ENCODE measurements around the gene PIGZ. TPM values are rescaled to one million over a fixed set of nuclear protein-coding genes. Genes with fewer than 3 reads are reported as not detected.

Gene PIGZ
- total and polyA plus RNA-seq, 4 donors: 0.99 to 2.4 (median 1.6) TPM

DNA sequence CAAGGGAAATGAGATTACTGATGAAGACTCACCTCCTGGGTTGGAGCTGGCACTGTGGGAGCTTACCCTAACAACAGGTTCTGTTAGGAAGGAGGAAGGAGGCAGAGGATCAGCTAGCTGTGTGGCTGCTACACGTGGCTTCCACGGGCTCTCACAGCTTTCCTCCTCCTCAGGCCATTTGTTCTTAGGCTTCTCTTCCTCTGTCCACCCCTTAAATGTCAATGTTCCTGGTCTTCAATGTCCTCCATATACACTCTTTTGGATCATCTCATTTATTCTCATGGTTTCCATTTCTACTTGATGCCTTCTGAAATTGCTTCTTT, 5.0 kb downstream of the PIGZ start:
- no peak overlapping the region for H3K27ac ChIP-seq (ENCODE audit: low read depth in 1 of 2, low read length in 2 of 2)
- peaks cover 0 to 9% (median 6%) of the 10 kb centered on the region in 4 donors for H3K4me1 ChIP-seq (ENCODE audit: control insufficient read depth in 4 of 4, insufficient read depth in 4 of 4, low read length in 3 of 4)
- 88% methylated on average over 2 of the region's 2 CpGs for WGBS
- no peak overlapping the region for H3K9ac ChIP-seq (ENCODE audit: low read depth in 1 of 2, low read length in 2 of 2)
- no peaks in the 10 kb centered on the region for H3K9me3 ChIP-seq (ENCODE audit: control insufficient read depth in 4 of 4, low read length in 3 of 4)
- DNase-seq (ENCODE audit: low spot score): no peak
- H3K27me3 ChIP-seq (ENCODE audit: control insufficient read depth in 4 of 4, insufficient read depth in 4 of 4, low read length in 3 of 4): no peaks in the 10 kb centered on the region
- no peaks in the 10 kb centered on the region for H3K36me3 ChIP-seq (ENCODE audit: control insufficient read depth in 4 of 4, insufficient read depth in 3 of 4, low read depth in 1 of 4, low read length in 3 of 4)
- H3K4me3 ChIP-seq (ENCODE audit: low read depth in 1 of 3, low read length in 3 of 3): no peak overlapping the region
- TF ChIP-seq YY1 (IDR thresholded peaks at IDR 0.05): no peak
- TF ChIP-seq FOXA2 (IDR thresholded peaks at IDR 0.05): no peak

DNA sequence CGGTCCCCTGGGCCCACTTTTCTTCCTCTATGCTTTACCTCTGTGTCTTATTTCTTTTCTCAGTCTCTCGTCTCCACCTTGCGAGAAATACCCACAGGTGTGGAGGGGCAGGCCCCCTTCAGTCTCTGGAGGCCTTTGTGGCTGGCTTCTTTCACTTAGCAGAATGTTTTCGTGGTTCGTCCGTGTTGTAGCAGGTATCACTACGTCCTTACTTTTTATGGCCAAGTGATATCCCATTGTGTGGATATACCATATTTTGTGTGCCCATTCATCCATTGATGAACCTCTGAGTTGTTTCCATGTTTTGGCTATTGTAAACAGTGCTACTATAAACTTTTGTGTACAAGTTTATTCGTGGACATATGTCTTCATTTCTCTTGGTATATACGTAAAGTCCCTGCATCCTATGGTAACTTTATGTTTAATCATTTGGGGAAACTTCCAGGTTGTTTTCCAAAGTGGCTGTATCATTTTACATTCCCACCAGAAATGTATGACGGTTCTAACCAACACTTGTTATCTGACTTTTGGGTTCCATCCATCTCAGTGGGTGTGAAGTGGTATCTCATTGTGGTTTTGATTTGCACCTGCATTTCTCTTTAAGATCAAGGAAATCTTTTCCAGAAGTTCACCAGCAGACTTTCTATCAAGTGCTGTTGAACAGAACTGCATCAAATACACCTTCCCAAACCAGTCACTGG, 5.6 kb downstream of the PIGZ start:
- TF ChIP-seq FOXA1 (IDR thresholded peaks at IDR 0.05) (no peak), YY1 (IDR thresholded peaks at IDR 0.05) (no peak), TAF1 (conservative IDR thresholded peaks at IDR 0.05) (no peak), JUND (IDR thresholded peaks at IDR 0.05) (no peak), NR2F2 (IDR thresholded peaks at IDR 0.05) (no peak), FOXA2 (IDR thresholded peaks at IDR 0.05) (no peak), GABPA (IDR thresholded peaks at IDR 0.05 in 1 of 2, conservative IDR thresholded peaks at IDR 0.05 in 1 of 2) (no peak), RAD21 (IDR thresholded peaks at IDR 0.05) (no peak)
- TF ChIP-seq, protein P1, sequence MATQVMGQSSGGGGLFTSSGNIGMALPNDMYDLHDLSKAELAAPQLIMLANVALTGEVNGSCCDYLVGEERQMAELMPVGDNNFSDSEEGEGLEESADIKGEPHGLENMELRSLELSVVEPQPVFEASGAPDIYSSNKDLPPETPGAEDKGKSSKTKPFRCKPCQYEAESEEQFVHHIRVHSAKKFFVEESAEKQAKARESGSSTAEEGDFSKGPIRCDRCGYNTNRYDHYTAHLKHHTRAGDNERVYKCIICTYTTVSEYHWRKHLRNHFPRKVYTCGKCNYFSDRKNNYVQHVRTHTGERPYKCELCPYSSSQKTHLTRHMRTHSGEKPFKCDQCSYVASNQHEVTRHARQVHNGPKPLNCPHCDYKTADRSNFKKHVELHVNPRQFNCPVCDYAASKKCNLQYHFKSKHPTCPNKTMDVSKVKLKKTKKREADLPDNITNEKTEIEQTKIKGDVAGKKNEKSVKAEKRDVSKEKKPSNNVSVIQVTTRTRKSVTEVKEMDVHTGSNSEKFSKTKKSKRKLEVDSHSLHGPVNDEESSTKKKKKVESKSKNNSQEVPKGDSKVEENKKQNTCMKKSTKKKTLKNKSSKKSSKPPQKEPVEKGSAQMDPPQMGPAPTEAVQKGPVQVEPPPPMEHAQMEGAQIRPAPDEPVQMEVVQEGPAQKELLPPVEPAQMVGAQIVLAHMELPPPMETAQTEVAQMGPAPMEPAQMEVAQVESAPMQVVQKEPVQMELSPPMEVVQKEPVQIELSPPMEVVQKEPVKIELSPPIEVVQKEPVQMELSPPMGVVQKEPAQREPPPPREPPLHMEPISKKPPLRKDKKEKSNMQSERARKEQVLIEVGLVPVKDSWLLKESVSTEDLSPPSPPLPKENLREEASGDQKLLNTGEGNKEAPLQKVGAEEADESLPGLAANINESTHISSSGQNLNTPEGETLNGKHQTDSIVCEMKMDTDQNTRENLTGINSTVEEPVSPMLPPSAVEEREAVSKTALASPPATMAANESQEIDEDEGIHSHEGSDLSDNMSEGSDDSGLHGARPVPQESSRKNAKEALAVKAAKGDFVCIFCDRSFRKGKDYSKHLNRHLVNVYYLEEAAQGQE (IDR thresholded peaks at IDR 0.05): no peak
- TF ChIP-seq, protein P2, sequence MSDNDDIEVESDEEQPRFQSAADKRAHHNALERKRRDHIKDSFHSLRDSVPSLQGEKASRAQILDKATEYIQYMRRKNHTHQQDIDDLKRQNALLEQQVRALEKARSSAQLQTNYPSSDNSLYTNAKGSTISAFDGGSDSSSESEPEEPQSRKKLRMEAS (IDR thresholded peaks at IDR 0.05): no peak
- TF ChIP-seq, protein P3, sequence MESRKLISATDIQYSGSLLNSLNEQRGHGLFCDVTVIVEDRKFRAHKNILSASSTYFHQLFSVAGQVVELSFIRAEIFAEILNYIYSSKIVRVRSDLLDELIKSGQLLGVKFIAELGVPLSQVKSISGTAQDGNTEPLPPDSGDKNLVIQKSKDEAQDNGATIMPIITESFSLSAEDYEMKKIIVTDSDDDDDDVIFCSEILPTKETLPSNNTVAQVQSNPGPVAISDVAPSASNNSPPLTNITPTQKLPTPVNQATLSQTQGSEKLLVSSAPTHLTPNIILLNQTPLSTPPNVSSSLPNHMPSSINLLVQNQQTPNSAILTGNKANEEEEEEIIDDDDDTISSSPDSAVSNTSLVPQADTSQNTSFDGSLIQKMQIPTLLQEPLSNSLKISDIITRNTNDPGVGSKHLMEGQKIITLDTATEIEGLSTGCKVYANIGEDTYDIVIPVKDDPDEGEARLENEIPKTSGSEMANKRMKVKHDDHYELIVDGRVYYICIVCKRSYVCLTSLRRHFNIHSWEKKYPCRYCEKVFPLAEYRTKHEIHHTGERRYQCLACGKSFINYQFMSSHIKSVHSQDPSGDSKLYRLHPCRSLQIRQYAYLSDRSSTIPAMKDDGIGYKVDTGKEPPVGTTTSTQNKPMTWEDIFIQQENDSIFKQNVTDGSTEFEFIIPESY (IDR thresholded peaks at IDR 0.05): no peak
- TF ChIP-seq, protein P4, sequence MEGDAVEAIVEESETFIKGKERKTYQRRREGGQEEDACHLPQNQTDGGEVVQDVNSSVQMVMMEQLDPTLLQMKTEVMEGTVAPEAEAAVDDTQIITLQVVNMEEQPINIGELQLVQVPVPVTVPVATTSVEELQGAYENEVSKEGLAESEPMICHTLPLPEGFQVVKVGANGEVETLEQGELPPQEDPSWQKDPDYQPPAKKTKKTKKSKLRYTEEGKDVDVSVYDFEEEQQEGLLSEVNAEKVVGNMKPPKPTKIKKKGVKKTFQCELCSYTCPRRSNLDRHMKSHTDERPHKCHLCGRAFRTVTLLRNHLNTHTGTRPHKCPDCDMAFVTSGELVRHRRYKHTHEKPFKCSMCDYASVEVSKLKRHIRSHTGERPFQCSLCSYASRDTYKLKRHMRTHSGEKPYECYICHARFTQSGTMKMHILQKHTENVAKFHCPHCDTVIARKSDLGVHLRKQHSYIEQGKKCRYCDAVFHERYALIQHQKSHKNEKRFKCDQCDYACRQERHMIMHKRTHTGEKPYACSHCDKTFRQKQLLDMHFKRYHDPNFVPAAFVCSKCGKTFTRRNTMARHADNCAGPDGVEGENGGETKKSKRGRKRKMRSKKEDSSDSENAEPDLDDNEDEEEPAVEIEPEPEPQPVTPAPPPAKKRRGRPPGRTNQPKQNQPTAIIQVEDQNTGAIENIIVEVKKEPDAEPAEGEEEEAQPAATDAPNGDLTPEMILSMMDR (IDR thresholded peaks at IDR 0.05; ENCODE audit: low read depth, low read length, missing input control): no peak
- TF ChIP-seq, protein P5, sequence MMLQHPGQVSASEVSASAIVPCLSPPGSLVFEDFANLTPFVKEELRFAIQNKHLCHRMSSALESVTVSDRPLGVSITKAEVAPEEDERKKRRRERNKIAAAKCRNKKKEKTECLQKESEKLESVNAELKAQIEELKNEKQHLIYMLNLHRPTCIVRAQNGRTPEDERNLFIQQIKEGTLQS (IDR thresholded peaks at IDR 0.05): no peak
- 89% methylated on average over 10 of the region's 10 CpGs for WGBS
- Histone ChIP-seq H3K36me3 (ENCODE audit: control insufficient read depth in 4 of 4, insufficient read depth in 3 of 4, low read depth in 1 of 4, low read length in 3 of 4) (no peaks in the 10 kb centered on the region), H3K27me3 (ENCODE audit: control insufficient read depth in 4 of 4, insufficient read depth in 4 of 4, low read length in 3 of 4) (no peaks in the 10 kb centered on the region), H3K9me3 (ENCODE audit: control insufficient read depth in 4 of 4, low read length in 3 of 4) (no peaks in the 10 kb centered on the region), H3K27ac (ENCODE audit: low read depth in 1 of 2, low read length in 2 of 2) (no peak overlapping the region), H3K4me1 (ENCODE audit: control insufficient read depth in 4 of 4, insufficient read depth in 4 of 4, low read length in 3 of 4) (peaks cover 0 to 5% (median 3%) of the 10 kb centered on the region in 4 donors), H3K4me3 (ENCODE audit: low read depth in 1 of 3, low read length in 3 of 3) (no peak overlapping the region), H3K9ac (ENCODE audit: low read depth in 1 of 2, low read length in 2 of 2) (no peak overlapping the region)
- DNase-seq (ENCODE audit: low spot score): no peak
